ENCODE data around the gene CDIP1. TPM values are rescaled to one million over a fixed set of nuclear protein-coding genes. Genes with fewer than 3 reads are reported as not detected.
A peak's percentile ranks its signal among the peaks of the same experiment; 100 is the strongest.

The CDIP1 gene
- total and polyA plus RNA-seq, 9 of the 15 experiments (the other 6 are each of a cell fraction or from before 2014, with no cell fraction given) = 0.29 TPM; not detected in 8

GRCh38 chr16:4500272-4500671 is 38.3 kb downstream of the CDIP1 start (continued):
- TF ChIP-seq, protein P1, sequence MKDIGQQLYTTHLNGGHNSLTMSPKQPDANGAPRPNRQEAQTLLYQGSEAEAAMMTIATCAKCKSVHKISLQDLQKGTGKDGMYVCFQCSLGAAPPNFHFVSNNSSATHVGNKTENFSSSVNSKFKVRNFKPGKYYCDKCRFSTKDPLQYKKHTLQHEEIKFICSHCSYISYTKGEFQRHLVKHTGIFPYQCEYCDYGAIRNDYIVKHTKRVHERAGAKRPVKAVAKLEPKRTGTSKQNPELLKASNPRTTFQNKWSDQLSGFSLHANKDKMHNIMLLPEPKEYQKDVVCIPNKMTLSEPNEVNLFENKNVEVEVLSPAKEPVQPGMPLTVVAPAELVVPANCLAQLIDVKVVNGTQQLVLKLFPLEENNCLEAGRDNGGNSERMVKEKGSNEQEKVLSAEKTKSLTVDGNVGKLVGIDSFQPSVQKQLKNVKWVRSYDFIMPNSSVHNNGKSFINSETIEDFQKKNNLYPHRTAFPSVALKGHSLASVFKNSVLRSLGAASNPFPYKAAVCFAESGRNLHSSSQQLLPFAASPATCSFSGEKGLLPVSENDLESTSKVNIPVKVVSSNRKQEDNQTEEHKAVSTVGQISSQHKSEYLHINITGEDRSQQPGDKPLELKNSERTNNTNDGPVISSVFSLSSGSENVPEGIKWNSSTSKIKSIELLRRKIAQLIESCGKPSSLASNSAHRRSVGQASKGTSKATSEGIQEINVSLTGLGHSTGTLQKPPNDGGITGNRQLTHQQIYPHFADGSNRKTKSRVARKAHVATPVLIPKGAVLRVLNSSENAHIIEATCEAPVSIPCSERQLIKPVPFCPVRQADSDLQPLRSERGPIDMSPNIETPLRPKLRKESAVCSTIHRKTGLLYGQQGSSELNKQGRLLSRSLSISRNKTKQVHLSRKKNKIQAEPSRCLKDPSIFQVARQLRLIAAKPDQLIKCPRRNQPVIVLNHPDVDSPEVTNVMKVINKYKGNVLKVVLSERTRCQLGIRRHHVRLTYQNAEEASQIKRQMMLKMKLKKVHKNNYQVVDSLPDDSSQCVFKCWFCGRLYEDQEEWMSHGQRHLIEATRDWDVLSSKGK (CRISPR knock-in tag; IDR thresholded peaks at IDR 0.05) = no peak

- Histone ChIP-seq H3K4me3 (no peak overlapping the region), H3K27ac (ENCODE audit: extremely low read depth, low read depth, low read length) (no peak overlapping the region), H3K9me3 (replicated peaks; ENCODE audit: control insufficient read depth, insufficient read depth, low read depth, low read length) (no peaks in the 10 kb centered on the region), H3K9ac (ENCODE audit: insufficient read depth in 1 of 2, low read depth in 2 of 2, low read length in 2 of 2) (no peak overlapping the region), H2AFZ (ENCODE audit: low read depth, low read length) (no peak overlapping the region), H3K9me1 (ENCODE audit: control insufficient read depth, insufficient read depth, low read length) (no peaks in the 10 kb centered on the region), H3K4me1 (replicated peaks in 1 of 2; ENCODE audit: control insufficient read depth in 2 of 2, insufficient read depth in 2 of 2, low read length in 2 of 2) (peaks cover 0 to 2% of the 10 kb centered on the region in 2 experiments; a peak in 2 of 5 replicates), H3K4me2 (ENCODE audit: insufficient read depth, low read length) (no peak overlapping the region), H3K27me3 (ENCODE audit: control insufficient read depth in 2 of 2, insufficient read depth in 2 of 2, low read length in 2 of 2) (no peaks in the 10 kb centered on the region), H3K79me2 (ENCODE audit: control insufficient read depth, insufficient read depth, low read length) (peaks cover 42% of the 10 kb centered on the region; the same call in 2 of the 3 replicates), H3K36me3 (ENCODE audit: control insufficient read depth, insufficient read depth, low read length) (peaks cover 27% of the 10 kb centered on the region), H4K20me1 (replicated peaks; ENCODE audit: control insufficient read depth, insufficient read depth, low read length) (peaks cover 7% of the 10 kb centered on the region; the same call in 1 of the 2 replicates)
- FAIRE-seq (peak; percentile 42), ATAC-seq (no peak), DNase-seq (ENCODE audit: extremely low read depth in 1 of 4, low spot score in 3 of 4) (no peak)
- in situ Hi-C loops (cut with MboI) = no loop called here
- BruUV-seq (replicated peaks) = no TSS peak
- intact Hi-C loops (cut with micrococcal nuclease) = no loop called here
- 94% methylated on average over 4 of the region's 4 CpGs for WGBS (ENCODE audit: insufficient coverage, low coverage, missing lambda C conversion rate)
- ChIA-PET POLR2A (interaction anchor here (0.5 to 3.4 kb wide), 2 partner anchors 9 to 16 kb away, joined by 3 to 10 read pairs; no protein-coding TSS in a partner anchor), CTCF (ENCODE audit: low intra/inter-chr PET ratio) (no interaction called here)
- TF ChIP-seq ILK (tag; IDR thresholded peaks at IDR 0.05; ENCODE audit: borderline replicate concordance, low read depth) (no peak), RNF2 (IDR thresholded peaks at IDR 0.05) (no peak), KDM1A (IDR thresholded peaks at IDR 0.05) (no peak), ZSCAN32 (CRISPR knock-in tag; IDR thresholded peaks at IDR 0.05) (no peak), NR1H2 (CRISPR knock-in tag; IDR thresholded peaks at IDR 0.05) (no peak), BDP1 (IDR thresholded peaks at IDR 0.05; ENCODE audit: insufficient read depth, insufficient read length) (no peak), HDAC6 (IDR thresholded peaks at IDR 0.05; ENCODE audit: low read depth, low read length) (no peak), REST (IDR thresholded peaks at IDR 0.05; ENCODE audit: borderline replicate concordance) (no peak), REST (CRISPR knock-in tag; IDR thresholded peaks at IDR 0.05; ENCODE audit: low read depth) (no peak)
Measured at GRCh38 chr16:4499196-4499555, 39.4 kb downstream of the CDIP1 start.
